NCI-H146 treated with DMSO at 0.1 percent for 48 hours (cell line): ENCODE results near the gene NAALADL1.
A peak's percentile ranks its signal among the peaks of the same experiment; 100 is the strongest.
"Not testable (repeated sequence)": the region's sequence is repeated elsewhere in the genome, so short reads cannot be mapped to it uniquely, and the experiment has no call there.

Experiments used
- DNase-seq: peaks from one replicate; lab custom pipeline; 2025; ENCODE audit not compliant: unreplicated experiment; lab: John Stamatoyannopoulos, UW

NAALADL1 gene

GRCh38 chr11:65013888-65014725 is 44.2 kb downstream of the NAALADL1 start, which contains the start of gene ARL2:
TSS of gene ARL2 (plus strand) at chr11:65014160. CDS start at chr11:65014208, 48 bp downstream.
- peak; percentile 76 for DNase-seq

GRCh38 chr11:65013130-65013887 is 45.0 kb downstream of the NAALADL1 start:
- DNase-seq: peak; percentile 52

DNA sequence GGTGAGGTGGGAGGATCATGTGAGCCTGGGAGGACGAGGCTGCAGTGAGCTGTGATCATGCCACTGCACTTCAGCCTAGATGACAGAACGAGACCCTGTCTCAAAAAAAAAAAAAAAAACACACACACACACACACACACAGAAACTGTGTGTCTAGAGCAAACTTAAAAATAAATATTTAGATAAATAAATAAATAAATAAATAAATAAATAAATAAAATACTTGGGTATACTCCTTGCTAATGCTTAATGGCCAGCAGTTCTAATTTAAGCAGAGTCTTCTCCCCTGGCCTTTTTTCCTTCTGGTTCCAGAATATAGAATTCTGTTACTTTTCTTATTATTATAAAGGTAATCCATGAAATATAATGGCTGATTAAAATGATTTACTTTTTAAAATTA is 49.5 kb downstream of the NAALADL1 start:
- DNase-seq: no peak

- DNase-seq: no peak
Measured at GRCh38 chr11:65008016-65008415, 50.3 kb downstream of the NAALADL1 start.

DNA sequence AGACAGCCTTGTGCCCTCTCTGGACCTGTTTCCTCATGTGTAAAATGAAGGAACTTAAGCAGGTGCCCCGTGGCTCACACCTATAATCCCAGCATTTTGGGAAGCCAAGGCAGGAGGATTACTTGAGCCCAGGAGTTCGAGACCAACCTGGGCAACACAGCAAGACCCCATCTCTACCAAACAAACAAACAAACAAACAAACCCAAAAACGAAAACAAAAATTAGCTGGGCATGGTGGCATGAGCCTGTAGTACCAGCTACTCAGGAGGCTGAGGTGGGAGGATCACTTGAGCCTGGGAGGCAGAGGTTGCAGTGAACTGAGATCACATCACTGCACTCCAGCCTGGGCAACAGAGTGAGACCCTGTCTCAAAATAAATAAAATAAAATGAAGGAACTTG is 54.4 kb downstream of the NAALADL1 start:
- DNase-seq: not testable (repeated sequence)

DNA sequence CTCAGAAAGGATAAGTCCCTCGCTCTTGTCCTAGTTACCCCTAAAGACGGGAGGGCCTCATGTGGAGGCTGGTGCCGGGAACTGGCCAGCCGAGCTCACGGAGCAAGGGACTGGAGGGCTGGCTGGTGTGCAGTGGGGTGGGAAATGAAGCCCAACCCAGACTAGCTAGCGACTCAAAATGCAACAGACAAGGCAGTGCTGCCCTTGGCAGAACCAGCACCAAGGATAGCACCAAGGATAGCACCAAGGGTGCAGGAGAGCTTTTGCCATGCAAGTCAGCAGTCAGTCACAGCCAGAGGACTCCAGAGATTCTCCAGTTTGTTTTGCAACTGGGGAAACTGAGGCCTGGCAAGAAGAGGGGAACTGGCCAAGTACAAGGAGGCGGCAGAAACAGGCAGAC is 55.1 kb downstream of the NAALADL1 start:
- no peak for DNase-seq

DNA sequence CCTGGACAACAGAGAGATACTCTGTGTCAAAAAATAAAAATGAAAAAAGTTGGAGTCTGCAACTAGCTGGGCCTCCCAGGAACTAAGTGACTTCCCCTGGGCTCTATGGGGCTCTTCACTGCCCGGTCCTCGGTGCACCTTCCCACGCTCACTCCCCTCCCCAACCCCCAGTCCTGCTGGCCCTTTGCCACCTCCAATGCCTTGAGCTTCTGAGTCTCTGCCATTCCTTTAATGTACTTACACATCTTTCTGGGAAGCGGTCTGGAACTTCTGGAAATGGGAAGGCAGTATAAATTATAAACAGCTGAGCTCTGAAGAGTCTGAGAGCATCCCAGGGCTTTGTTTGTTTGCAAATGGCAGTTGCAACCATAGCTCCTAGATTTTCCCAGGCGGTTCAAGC is 55.6 kb downstream of the NAALADL1 start:
- DNase-seq: no peak

DNA sequence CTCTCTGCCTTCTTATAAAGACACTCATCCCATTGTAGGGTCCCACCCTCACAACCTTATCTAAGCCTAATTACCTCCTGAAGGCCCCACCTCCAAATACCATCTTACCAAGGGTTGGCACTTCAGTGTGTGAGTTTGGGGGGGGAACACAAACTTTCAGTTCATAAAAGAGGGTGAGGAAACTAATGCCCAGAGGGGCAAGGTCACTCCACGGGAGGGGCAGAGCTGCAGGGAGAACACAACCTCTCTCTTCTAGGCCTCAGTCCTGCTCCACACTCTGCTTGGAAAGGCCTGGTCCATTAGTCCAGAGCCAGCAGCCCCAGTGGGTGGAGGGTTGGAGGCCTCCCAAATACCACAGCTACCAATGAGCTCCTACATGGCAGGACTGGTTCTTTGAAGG is 58.9 kb downstream of the NAALADL1 start:
- DNase-seq: no peak

DNA sequence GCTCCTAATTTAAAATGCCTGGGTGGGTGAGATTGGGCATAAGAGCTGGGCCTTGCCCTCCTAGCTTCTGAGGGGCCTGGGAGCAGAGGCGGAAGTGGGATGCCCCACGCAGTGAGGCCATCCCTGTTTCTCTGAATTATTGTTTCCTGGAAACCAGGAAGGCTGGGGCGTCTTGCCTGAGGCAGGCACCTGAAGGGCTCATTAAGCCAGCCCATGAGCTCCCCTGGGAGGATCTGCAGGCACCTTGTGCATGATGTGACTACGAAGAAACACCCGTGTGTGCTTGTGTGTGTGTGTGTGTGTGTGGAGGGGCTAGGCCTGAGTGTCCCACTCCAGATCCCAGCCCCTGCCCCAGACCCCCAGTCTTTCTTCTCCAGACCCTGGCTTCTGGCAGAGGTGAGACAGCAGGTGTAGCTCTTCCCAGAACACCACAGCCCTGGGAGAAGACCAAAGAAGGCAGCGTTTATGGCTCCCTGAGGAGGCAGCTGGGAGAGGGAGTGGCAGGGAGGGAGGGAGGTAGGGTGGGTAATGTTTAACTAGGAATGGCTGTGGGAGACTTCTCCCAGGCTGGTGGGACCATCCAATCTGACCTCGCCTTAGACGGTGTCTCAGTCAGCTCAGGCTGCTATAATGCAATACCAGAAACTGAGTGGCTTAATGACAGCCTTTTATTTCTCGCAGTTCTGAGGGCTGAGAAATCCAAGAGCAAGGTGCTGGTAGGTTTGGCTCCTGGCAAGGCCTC is 59.5 kb downstream of the NAALADL1 start:
- no peak for DNase-seq

DNA sequence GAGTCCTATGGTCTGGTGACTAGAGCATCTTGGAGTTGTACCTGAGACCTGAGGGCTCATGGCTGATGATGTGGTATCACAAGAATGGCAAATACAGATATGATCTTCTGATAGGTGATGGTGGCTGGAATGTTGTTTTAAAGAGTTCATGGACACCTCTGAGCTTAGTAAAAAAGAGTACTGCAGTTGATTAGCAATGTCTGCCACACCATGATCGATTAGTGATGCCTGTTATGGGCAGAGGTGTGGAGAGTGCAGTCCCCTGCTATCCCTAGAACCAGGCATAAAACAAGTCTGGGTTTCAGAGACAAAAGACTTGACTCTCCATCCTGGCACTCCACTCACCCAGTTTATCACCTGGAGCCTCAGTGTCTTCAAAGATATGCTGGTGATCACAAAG is 60.2 kb downstream of the NAALADL1 start:
- no peak for DNase-seq

GRCh38 chr11:64996710-64997380 is 61.5 kb downstream of the NAALADL1 start, which contains the start of gene BATF2:
TSS of gene BATF2 (minus strand) at chr11:64996971. CDS start at chr11:64996914, 57 bp downstream.
- DNase-seq: peak; percentile 48

DNA sequence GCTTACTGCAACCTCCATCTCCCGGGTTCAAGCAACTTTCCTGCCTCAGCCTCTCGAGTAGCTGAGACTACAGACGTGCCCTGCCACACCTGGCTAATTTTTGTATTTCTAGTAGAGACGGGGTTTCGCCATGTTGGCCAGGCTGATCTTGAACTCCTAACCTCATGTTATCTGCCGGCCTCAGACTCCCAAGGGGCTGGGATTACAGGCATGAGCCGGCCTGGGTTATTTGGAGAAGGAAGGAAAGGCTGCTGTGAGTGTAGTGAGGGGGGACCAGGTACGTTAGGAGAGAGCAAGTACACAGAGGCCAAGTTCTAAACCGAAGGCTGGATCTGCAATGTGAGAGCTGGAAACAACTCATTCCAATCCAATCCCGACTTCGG is 62.0 kb downstream of the NAALADL1 start:
- no peak for DNase-seq
